Measurements from ENCODE around the gene ZDHHC13.

ZDHHC13 gene

GRCh38 chr11:19116971-19117759 lies at the start of gene ZDHHC13:
Gene ZDHHC13, plus strand, starts transcription at chr11:19117168. Its CDS starts 82 bp downstream, at chr11:19117250.
- Histone ChIP-seq H3K9me3 (no peaks in the 10 kb centered on the region), H3K4me3 (peak within 1 kb of the TSS; percentile 84 to 95), H3K36me3 (no peaks in the 10 kb centered on the region), H3K27me3 (no peaks in the 10 kb centered on the region), H3K27ac (peak within 1 kb of the TSS; percentile 61 to 65), H3K4me1 (peaks cover 0 to 14% (median 7%) of the 10 kb centered on the region in 4 donors)
- TF ChIP-seq CTCF (IDR thresholded peaks at IDR 0.05), result peak in 1 of 2 experiments; percentile 14
- DNase-seq, result peak; percentile 94
- intact Hi-C loops (cut with DNase I; ENCODE audit: low total_unique reads), result no loop called here

GRCh38 chr11:19071255-19071654 lies 45.7 kb upstream of the ZDHHC13 start:
- Histone ChIP-seq H3K4me1 (no peaks in the 10 kb centered on the region), H3K27me3 (peaks cover 0 to 11% of the 10 kb centered on the region in 2 donors), H3K9me3 (no peaks in the 10 kb centered on the region), H3K27ac (no peak overlapping the region), H3K36me3 (no peaks in the 10 kb centered on the region), H3K4me3 (no peak overlapping the region)
- TF ChIP-seq CTCF (IDR thresholded peaks at IDR 0.05), result peak; percentile 75 to 77
- intact Hi-C loops (cut with DNase I; ENCODE audit: low total_unique reads), result loop anchor here (5.0 kb wide), 1 partner anchor 481 kb away; no protein-coding TSS in a partner anchor
- DNase-seq, result peak in 1 of 2 donors; percentile 52

- H3K4me1 ChIP-seq, result peaks cover 0 to 3% (median 0%) of the 10 kb centered on the region in 4 donors
- intact Hi-C loops (cut with DNase I; ENCODE audit: low total_unique reads), result loop anchor here (5.0 kb wide), 1 partner anchor 480 kb away; no protein-coding TSS in a partner anchor
- no peaks in the 10 kb centered on the region for H3K9me3 ChIP-seq
- H3K36me3 ChIP-seq, result no peaks in the 10 kb centered on the region
- DNase-seq, result no peak
- H3K27ac ChIP-seq, result no peak overlapping the region
- no peak overlapping the region for H3K4me3 ChIP-seq
- peaks cover 0 to 11% of the 10 kb centered on the region in 2 donors for H3K27me3 ChIP-seq
- TF ChIP-seq CTCF (IDR thresholded peaks at IDR 0.05), result no peak
Measured at GRCh38 chr11:19072464-19072863, 44.5 kb upstream of the ZDHHC13 start.

GRCh38 chr11:19073454-19074415 lies 43.2 kb upstream of the ZDHHC13 start:
- no peaks in the 10 kb centered on the region for H3K9me3 ChIP-seq
- H3K36me3 ChIP-seq, result no peaks in the 10 kb centered on the region
- H3K4me3 ChIP-seq, result no peak overlapping the region
- H3K27me3 ChIP-seq, result peaks cover 0 to 13% of the 10 kb centered on the region in 2 donors
- DNase-seq, result no peak
- intact Hi-C loops (cut with DNase I; ENCODE audit: low total_unique reads), result loop anchor here (5.0 kb wide), 1 partner anchor 479 kb away; no protein-coding TSS in a partner anchor
- H3K4me1 ChIP-seq, result peaks cover 0 to 4% (median 0%) of the 10 kb centered on the region in 4 donors
- H3K27ac ChIP-seq, result no peak overlapping the region
- TF ChIP-seq CTCF (IDR thresholded peaks at IDR 0.05), result no peak

- peaks cover 0 to 4% (median 0%) of the 10 kb centered on the region in 4 donors for H3K4me1 ChIP-seq
- H3K27me3 ChIP-seq, result peaks cover 0 to 9% of the 10 kb centered on the region in 2 donors
- H3K36me3 ChIP-seq, result no peaks in the 10 kb centered on the region
- no peak for DNase-seq
- intact Hi-C loops (cut with DNase I; ENCODE audit: low total_unique reads), result no loop called here
- H3K4me3 ChIP-seq, result no peak overlapping the region
- no peak for TF ChIP-seq CTCF (IDR thresholded peaks at IDR 0.05)
- H3K27ac ChIP-seq, result no peak overlapping the region
- no peaks in the 10 kb centered on the region for H3K9me3 ChIP-seq
Measured at GRCh38 chr11:19075636-19076035, 41.3 kb upstream of the ZDHHC13 start.
